Mesendoderm (in vitro differentiated cells): ENCODE results near the gene ZNF124.
"Not testable (repeated sequence)": the region's sequence is repeated elsewhere in the genome, so short reads cannot be mapped to it uniquely, and the experiment has no call there.

Source experiments
- DNase-seq: peaks from one replicate; pipeline ENCODE4 v3.0.0; 2013
- H2AK5ac ChIP-seq: 2 replicates; pipeline ENCODE4 v1.6.1; 2013; ENCODE audit warnings: low read length, inconsistent platforms
- H2BK120ac ChIP-seq: 2 replicates; pipeline ENCODE4 v1.6.1; 2013; ENCODE audit warnings: low read depth, mild to moderate bottlenecking, low read length, moderate library complexity, mixed read lengths
- H2BK15ac ChIP-seq: replicated peaks from 2 replicates; pipeline ENCODE4 v1.6.1; 2013; ENCODE audit warnings: low read depth, mild to moderate bottlenecking, moderate library complexity
- H2BK5ac ChIP-seq: 2 replicates; pipeline ENCODE4 v1.6.1; 2013; ENCODE audit warnings: low read length, inconsistent platforms
- H3K18ac ChIP-seq: 2 replicates; pipeline ENCODE4 v1.6.1; 2013; ENCODE audit warnings: mild to moderate bottlenecking, low read length, mixed read lengths
- H3K23ac ChIP-seq: one replicate; pipeline ENCODE4 v1.6.1; 2013; ENCODE audit warnings: low read length
- H3K27ac ChIP-seq: 2 replicates; pipeline ENCODE4 v1.5.1; 2013; ENCODE audit warnings: low read depth, mild to moderate bottlenecking, inconsistent platforms, low read length, moderate library complexity
- H3K27me3 ChIP-seq: 2 replicates; pipeline ENCODE4 v1.6.1; 2013; ENCODE audit warnings: low read length, control low read depth, mild to moderate bottlenecking, inconsistent platforms; ENCODE audit not compliant: insufficient read depth, poor library complexity
- H3K36me3 ChIP-seq: 2 replicates; pipeline ENCODE4 v1.6.1; 2013; ENCODE audit warnings: low read length, inconsistent platforms; ENCODE audit not compliant: control insufficient read depth, insufficient read depth
- H3K4ac ChIP-seq: one replicate; pipeline ENCODE4 v1.6.1; 2013; ENCODE audit warnings: low read depth, mild to moderate bottlenecking, low read length, moderate library complexity
- H3K4me1 ChIP-seq: 2 replicates; pipeline ENCODE4 v1.6.1; 2013; ENCODE audit warnings: low read depth, low read length, inconsistent platforms; ENCODE audit not compliant: control insufficient read depth
- H3K4me2 ChIP-seq: 2 replicates; pipeline ENCODE4 v1.6.1; 2013; ENCODE audit warnings: low read length
- H3K4me3 ChIP-seq: 2 replicates; pipeline ENCODE4 v1.5.1; 2013; ENCODE audit warnings: mild to moderate bottlenecking, low read length
- H3K56ac ChIP-seq: one replicate; pipeline ENCODE4 v1.6.1; 2013; ENCODE audit warnings: low read length
- H3K79me1 ChIP-seq: 2 replicates; pipeline ENCODE4 v1.6.1; 2013; ENCODE audit warnings: low read length, inconsistent platforms
- H3K79me2 ChIP-seq: 2 replicates; pipeline ENCODE4 v1.6.1; 2013; ENCODE audit warnings: mild to moderate bottlenecking, low read length; ENCODE audit not compliant: control insufficient read depth, insufficient read depth
- H3K9ac ChIP-seq: 2 replicates; pipeline ENCODE4 v1.6.1; 2013; ENCODE audit warnings: low read length, inconsistent platforms
- H4K5ac ChIP-seq: one replicate; pipeline ENCODE4 v1.6.1; 2013; ENCODE audit warnings: low read length
- H4K8ac ChIP-seq: one replicate; pipeline ENCODE4 v1.6.1; 2013; ENCODE audit warnings: low read depth, mild to moderate bottlenecking, control low read depth, low read length, moderate library complexity
- WGBS: extraction: QIAGEN DNeasy Blood & Tissue Kit; methylation state at CpG from one replicate; pipeline ENCODE4 v1.1.7; 2013; ENCODE audit warnings: low lambda C conversion rate, missing lambda C conversion rate; ENCODE audit not compliant: insufficient coverage; ENCODE audit errors: extremely low coverage; 5-methylcytosine and 5-hydroxymethylcytosine counted together

ZNF124 gene

DNA sequence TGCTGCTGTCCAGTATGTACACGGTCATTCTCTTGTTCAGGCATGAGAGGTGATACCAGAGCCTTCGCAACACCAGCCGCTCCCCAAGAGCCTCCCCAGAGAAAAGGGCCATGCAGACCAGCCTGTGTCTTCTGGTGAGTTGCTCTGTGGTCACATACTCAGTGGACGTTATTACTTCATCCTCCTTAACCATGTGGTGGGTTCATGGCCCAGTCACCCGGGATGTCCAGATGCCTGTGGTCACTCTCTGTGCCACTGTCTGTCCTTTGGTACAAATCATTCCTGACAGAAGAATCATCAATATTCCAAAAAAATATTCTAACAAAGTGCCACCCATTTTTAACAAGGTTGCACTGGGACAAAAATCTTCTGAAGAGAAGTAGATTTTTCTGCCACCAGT, 8.8 kb upstream of the ZNF124 start:
- Histone ChIP-seq H3K18ac (no peak overlapping the region), H3K4me3 (no peak overlapping the region), H4K5ac (no peak overlapping the region), H3K56ac (no peak overlapping the region), H2BK120ac (no peak overlapping the region), H3K79me1 (no peaks in the 10 kb centered on the region), H3K4me2 (no peak overlapping the region), H2AK5ac (no peak overlapping the region), H3K27me3 (no peaks in the 10 kb centered on the region), H3K27ac (no peak overlapping the region), H4K8ac (no peak overlapping the region), H3K4ac (no peak overlapping the region), H2BK15ac (no peak overlapping the region), H3K36me3 (no peaks in the 10 kb centered on the region), H2BK5ac (no peak overlapping the region), H3K79me2 (no peaks in the 10 kb centered on the region), H3K4me1 (no peaks in the 10 kb centered on the region), H3K23ac (no peak overlapping the region), H3K9ac (no peak overlapping the region)
- no CpG with 5 or more reads among the region's 5 CpGs for WGBS
- DNase-seq = no peak

GRCh38 chr1:247177755-247178154, 5.9 kb upstream of the ZNF124 start:
- no peak overlapping the region for H3K4ac ChIP-seq
- H3K4me1 ChIP-seq = no peaks in the 10 kb centered on the region
- H3K4me3 ChIP-seq = no peak overlapping the region
- H3K56ac ChIP-seq = no peak overlapping the region
- no peaks in the 10 kb centered on the region for H3K79me1 ChIP-seq
- no peak for DNase-seq
- no peak overlapping the region for H3K18ac ChIP-seq
- no peak overlapping the region for H2AK5ac ChIP-seq
- H3K79me2 ChIP-seq = no peaks in the 10 kb centered on the region
- no peak overlapping the region for H3K4me2 ChIP-seq
- H3K9ac ChIP-seq = no peak overlapping the region
- no peak overlapping the region for H2BK120ac ChIP-seq
- H2BK15ac ChIP-seq = no peak overlapping the region
- H4K8ac ChIP-seq = no peak overlapping the region
- no peak overlapping the region for H3K27ac ChIP-seq
- H3K23ac ChIP-seq = no peak overlapping the region
- no peak overlapping the region for H2BK5ac ChIP-seq
- no peak overlapping the region for H4K5ac ChIP-seq
- no peaks in the 10 kb centered on the region for H3K27me3 ChIP-seq
- no peaks in the 10 kb centered on the region for H3K36me3 ChIP-seq

GRCh38 chr1:247175458-247175857, 3.6 kb upstream of the ZNF124 start:
- Histone ChIP-seq H3K79me1 (no peaks in the 10 kb centered on the region), H3K56ac (no peak overlapping the region), H3K4me2 (no peak overlapping the region), H3K4me1 (no peaks in the 10 kb centered on the region), H3K4me3 (no peak overlapping the region), H3K27me3 (no peaks in the 10 kb centered on the region), H3K23ac (no peak overlapping the region), H3K9ac (no peak overlapping the region), H3K18ac (no peak overlapping the region), H3K79me2 (no peaks in the 10 kb centered on the region), H3K36me3 (no peaks in the 10 kb centered on the region), H2BK15ac (no peak overlapping the region), H4K8ac (no peak overlapping the region), H3K4ac (no peak overlapping the region), H2BK120ac (no peak overlapping the region), H2BK5ac (no peak overlapping the region), H4K5ac (no peak overlapping the region), H3K27ac (no peak overlapping the region), H2AK5ac (no peak overlapping the region)
- no CpG with 5 or more reads among the region's 5 CpGs for WGBS
- DNase-seq = no peak

GRCh38 chr1:247173431-247173830, 1.6 kb upstream of the ZNF124 start:
- Histone ChIP-seq H3K4me1 (no peaks in the 10 kb centered on the region), H2BK5ac (no peak overlapping the region), H4K5ac (no peak overlapping the region), H3K9ac (no peak overlapping the region), H3K4me2 (no peak overlapping the region), H3K79me2 (peaks cover 10% of the 10 kb centered on the region), H2AK5ac (no peak overlapping the region), H3K36me3 (peaks cover 2% of the 10 kb centered on the region), H3K27me3 (no peaks in the 10 kb centered on the region), H2BK120ac (no peak overlapping the region), H2BK15ac (no peak overlapping the region), H3K18ac (no peak overlapping the region), H3K23ac (no peak overlapping the region), H3K4ac (no peak overlapping the region), H3K4me3 (no peak overlapping the region), H3K79me1 (peaks cover 3% of the 10 kb centered on the region), H4K8ac (no peak overlapping the region), H3K27ac (no peak overlapping the region), H3K56ac (no peak overlapping the region)
- no CpG with 5 or more reads among the region's 2 CpGs for WGBS
- DNase-seq = no peak

DNA sequence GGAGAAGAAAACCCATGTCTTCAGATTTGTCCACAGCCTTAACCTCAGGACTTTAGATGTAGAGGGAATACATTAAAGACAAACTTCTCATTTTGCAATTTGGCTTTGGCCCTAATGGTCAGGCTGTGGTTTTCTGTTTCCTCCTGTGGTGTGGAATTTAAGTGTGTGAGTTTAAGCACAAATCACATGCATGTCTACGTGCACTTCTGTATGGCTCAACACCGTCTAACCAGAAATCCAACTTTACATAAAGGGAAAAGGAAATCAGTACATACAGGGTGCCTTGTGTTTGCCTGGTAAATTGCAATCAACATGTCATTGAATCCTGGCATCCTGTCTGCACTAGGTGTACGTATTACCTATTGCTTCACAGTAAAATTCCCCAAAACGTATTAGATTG, 1.2 kb upstream of the ZNF124 start:
- Histone ChIP-seq H3K79me2 (peaks cover 14% of the 10 kb centered on the region), H3K56ac (no peak overlapping the region)
- no peak for DNase-seq

DNA sequence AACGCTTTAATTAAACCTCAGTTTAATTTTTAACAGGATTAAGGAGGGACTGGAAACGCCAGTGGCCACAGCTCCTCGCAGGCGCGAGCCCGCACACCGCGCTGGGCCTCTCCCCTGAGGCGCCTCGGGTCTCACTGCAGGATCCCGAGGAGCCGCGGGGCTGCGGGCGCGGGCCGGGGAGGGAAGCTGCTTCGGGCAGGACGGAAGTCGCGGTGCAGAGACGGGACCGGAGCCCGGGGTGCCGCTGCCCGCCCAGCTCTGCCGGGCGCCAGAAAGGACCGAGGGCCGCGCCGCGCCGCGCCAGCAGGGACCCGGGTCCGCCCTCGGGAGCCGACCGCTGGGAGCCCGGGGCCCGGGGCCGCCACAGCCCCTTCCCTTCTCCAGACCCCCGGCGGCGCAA, 377 bp downstream of the ZNF124 start:
- H2BK15ac ChIP-seq, H2BK120ac ChIP-seq, DNase-seq, H2BK5ac ChIP-seq, H4K8ac ChIP-seq, H3K23ac ChIP-seq, H3K79me1 ChIP-seq, H3K4me3 ChIP-seq, H3K56ac ChIP-seq, H3K9ac ChIP-seq, H3K27me3 ChIP-seq, H3K18ac ChIP-seq, H2AK5ac ChIP-seq, H3K36me3 ChIP-seq, H3K4me1 ChIP-seq, H3K4me2 ChIP-seq, H3K4ac ChIP-seq, H4K5ac ChIP-seq, H3K27ac ChIP-seq: not testable (repeated sequence)
- H3K79me2 ChIP-seq = peaks cover 29% of the 10 kb centered on the region
- no CpG with 5 or more reads among the region's 46 CpGs for WGBS

More for the DNA sequence above, 1.2 kb upstream of the ZNF124 start:
- Histone ChIP-seq H3K27me3 (no peaks in the 10 kb centered on the region), H3K27ac (no peak overlapping the region), H3K4ac (no peak overlapping the region), H2AK5ac (no peak overlapping the region), H3K36me3 (peaks cover 2% of the 10 kb centered on the region), H3K4me1 (no peaks in the 10 kb centered on the region), H3K18ac (no peak overlapping the region), H2BK120ac (no peak overlapping the region), H3K4me3 (no peak overlapping the region), H2BK5ac (no peak overlapping the region), H4K5ac (no peak overlapping the region), H3K9ac (no peak overlapping the region), H3K79me1 (peaks cover 5% of the 10 kb centered on the region), H2BK15ac (no peak overlapping the region), H3K23ac (no peak overlapping the region), H4K8ac (no peak overlapping the region), H3K4me2 (no peak overlapping the region)
- no CpG with 5 or more reads among the region's 4 CpGs for WGBS
